Measurements from ENCODE around the gene SLC12A4. TPM values are rescaled to one million over a fixed set of nuclear protein-coding genes. Genes with fewer than 3 reads are reported as not detected.
A peak's percentile ranks its signal among the peaks of the same experiment; 100 is the strongest.
"Not testable (repeated sequence)": the region's sequence is repeated elsewhere in the genome, so short reads cannot be mapped to it uniquely, and the experiment has no call there.

SLC12A4 gene
- total RNA-seq, 2 experiments from 2014 or later: 15.1 to 17.7 TPM

GRCh38 chr16:67998231-67998778 lies 29.9 kb upstream of the SLC12A4 start:
- H3K9me3 ChIP-seq (ENCODE audit: control insufficient read depth in 1 of 2, insufficient read depth in 1 of 2, low read length in 2 of 2): peaks cover 0 to 14% of the 10 kb centered on the region in 2 experiments
- Mint-ChIP-seq H3K4me1 (ENCODE audit: low read depth) (peaks cover 63% of the 10 kb centered on the region), H3K36me3 (ENCODE audit: low read depth) (peaks cover 28% of the 10 kb centered on the region), H3K27ac (peak overlapping the region; percentile 93), H3K4me3 (peak overlapping the region; percentile 86)
- ChIA-PET CTCF (interaction anchor here (0.8 to 6.5 kb wide), 5 partner anchors 14 to 517 kb away, joined by 3 to 33 read pairs (median 3); partner anchors contain the start of gene ATP6V0D1), POLR2A (interaction anchor here (0.6 to 4.6 kb wide), 19 partner anchors 7 to 247 kb away, joined by 3 to 73 read pairs (median 5); partner anchors contain the start of genes DDX28, DPEP2NB, DUS2 and NFATC3)
- H3K36me3 ChIP-seq (ENCODE audit: insufficient read depth, low read length); H3K27me3 ChIP-seq (ENCODE audit: control insufficient read depth in 1 of 2, insufficient read depth in 2 of 2, low read length in 2 of 2); intact Hi-C loops (cut with DNase I, micrococcal nuclease); H3K27me3 Mint-ChIP-seq; DNase-seq; H3K9me3 Mint-ChIP-seq; ATAC-seq (ENCODE audit: poor library complexity): not testable (repeated sequence)
- H3K4me3 ChIP-seq (ENCODE audit: low read length): peak overlapping the region; percentile 61
- peak overlapping the region; percentile 48 to 83 for H3K27ac ChIP-seq (ENCODE audit: low read depth in 1 of 2, low read length in 2 of 2)
- H3K4me1 ChIP-seq (ENCODE audit: insufficient read depth, low read length): peaks cover 79% of the 10 kb centered on the region

DNA sequence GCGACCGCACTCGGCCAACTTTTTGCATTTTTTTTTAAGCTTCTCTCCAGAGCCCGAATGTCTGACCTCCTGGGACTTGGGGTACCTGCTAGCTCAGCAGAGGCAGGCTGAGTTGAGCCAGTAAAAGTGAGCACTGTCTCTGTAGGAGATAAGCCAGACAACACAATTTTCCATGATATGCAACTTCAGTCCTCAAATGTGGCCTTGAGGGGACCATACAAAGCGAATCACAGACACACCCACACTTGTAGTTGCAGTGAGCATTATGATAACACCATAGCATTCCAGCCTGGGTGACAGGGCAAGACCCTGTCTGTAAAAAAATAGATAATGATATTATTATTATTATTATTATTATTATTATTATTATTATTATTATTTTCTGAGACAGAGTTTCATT lies 28.2 kb upstream of the SLC12A4 start:
- no peak for DNase-seq
- ATAC-seq (ENCODE audit: poor library complexity): no peak
- Mint-ChIP-seq H3K36me3 (ENCODE audit: low read depth) (peaks cover 32% of the 10 kb centered on the region), H3K4me1 (ENCODE audit: low read depth) (peaks cover 64% of the 10 kb centered on the region), H3K4me3 (peak overlapping the region; percentile 5), H3K9me3 (no peaks in the 10 kb centered on the region), H3K27me3 (no peaks in the 10 kb centered on the region), H3K27ac (peak overlapping the region; percentile 83)
- no peak overlapping the region for H3K4me3 ChIP-seq (ENCODE audit: low read length)
- no peak overlapping the region for H3K27ac ChIP-seq (ENCODE audit: low read depth in 1 of 2, low read length in 2 of 2)
- H3K36me3 ChIP-seq (ENCODE audit: insufficient read depth, low read length): peaks cover 12% of the 10 kb centered on the region
- H3K4me1 ChIP-seq (ENCODE audit: insufficient read depth, low read length): peaks cover 87% of the 10 kb centered on the region
- peaks cover 0 to 14% of the 10 kb centered on the region in 2 experiments for H3K9me3 ChIP-seq (ENCODE audit: control insufficient read depth in 1 of 2, insufficient read depth in 1 of 2, low read length in 2 of 2)
- ChIA-PET CTCF (interaction anchor here (0.7 to 6.5 kb wide), 2 partner anchors 44 to 446 kb away, joined by 3 to 33 read pairs; no protein-coding TSS in a partner anchor), POLR2A (interaction anchor here (1.0 to 2.0 kb wide), 4 partner anchors 9 to 88 kb away, joined by 3 to 12 read pairs (median 4); partner anchors contain the start of gene NFATC3)
- H3K27me3 ChIP-seq (ENCODE audit: control insufficient read depth in 1 of 2, insufficient read depth in 2 of 2, low read length in 2 of 2): no peaks in the 10 kb centered on the region
- TF ChIP-seq CTCF (IDR thresholded peaks at IDR 0.05): no peak
- intact Hi-C loops (cut with DNase I, micrococcal nuclease): no loop called here

- peaks cover 34% of the 10 kb centered on the region for H3K36me3 Mint-ChIP-seq (ENCODE audit: low read depth)
- H3K27me3 Mint-ChIP-seq: no peaks in the 10 kb centered on the region
- Histone ChIP-seq H3K27me3 (ENCODE audit: control insufficient read depth in 1 of 2, insufficient read depth in 2 of 2, low read length in 2 of 2) (no peaks in the 10 kb centered on the region), H3K4me3 (ENCODE audit: low read length) (no peak overlapping the region), H3K9me3 (ENCODE audit: control insufficient read depth in 1 of 2, insufficient read depth in 1 of 2, low read length in 2 of 2) (peaks cover 0 to 14% of the 10 kb centered on the region in 2 experiments), H3K4me1 (ENCODE audit: insufficient read depth, low read length) (peaks cover 74% of the 10 kb centered on the region), H3K36me3 (ENCODE audit: insufficient read depth, low read length) (peaks cover 18% of the 10 kb centered on the region), H3K27ac (ENCODE audit: low read depth in 1 of 2, low read length in 2 of 2) (peak overlapping the region; percentile 29 to 35)
- ChIA-PET POLR2A (interaction anchor here (0.7 to 3.0 kb wide), 3 partner anchors 10 to 45 kb away, joined by 3 to 23 read pairs (median 6); partner anchors contain the start of genes DDX28 and DUS2), CTCF (interaction anchor here (0.6 to 6.5 kb wide), 2 partner anchors 45 to 228 kb away, joined by 3 to 33 read pairs; no protein-coding TSS in a partner anchor)
- ATAC-seq (ENCODE audit: poor library complexity): no peak
- H3K9me3 Mint-ChIP-seq: no peaks in the 10 kb centered on the region
- no peak for TF ChIP-seq CTCF (IDR thresholded peaks at IDR 0.05)
- peak overlapping the region; percentile 83 for H3K27ac Mint-ChIP-seq
- intact Hi-C loops (cut with DNase I, micrococcal nuclease): no loop called here
- peaks cover 56% of the 10 kb centered on the region for H3K4me1 Mint-ChIP-seq (ENCODE audit: low read depth)
- peak in 4 of 14 experiments; percentile 26 to 54 (median 36) for DNase-seq
- peak overlapping the region; percentile 59 for H3K4me3 Mint-ChIP-seq
Measured at GRCh38 chr16:67995423-67995822, 27.0 kb upstream of the SLC12A4 start.

DNA sequence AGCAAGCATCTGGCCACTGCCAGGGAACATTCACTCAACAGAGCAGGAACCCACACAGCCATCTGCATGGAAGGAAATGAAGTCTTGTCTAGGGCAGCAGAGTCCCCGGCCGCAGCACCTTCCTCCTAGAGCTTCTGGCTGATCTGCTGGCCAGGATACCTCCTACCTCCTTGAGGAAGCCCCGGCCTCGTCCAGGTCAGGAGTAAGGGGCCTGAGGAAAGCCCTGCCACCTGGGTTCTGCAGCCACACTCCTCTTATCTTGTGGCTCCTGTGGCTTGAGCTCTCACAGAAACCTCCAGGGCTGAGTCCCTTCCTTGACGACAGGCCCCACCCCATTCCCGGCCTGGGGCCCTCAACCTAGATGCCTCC lies 25.6 kb upstream of the SLC12A4 start:
- Mint-ChIP-seq H3K4me1 (ENCODE audit: low read depth) (peaks cover 42% of the 10 kb centered on the region), H3K27ac (peak overlapping the region; percentile 93), H3K4me3 (peak overlapping the region; percentile 89), H3K36me3 (ENCODE audit: low read depth) (peaks cover 33% of the 10 kb centered on the region)
- intact Hi-C loops (cut with DNase I, micrococcal nuclease); DNase-seq; H3K27me3 ChIP-seq (ENCODE audit: control insufficient read depth in 1 of 2, insufficient read depth in 2 of 2, low read length in 2 of 2); H3K27me3 Mint-ChIP-seq; H3K9me3 Mint-ChIP-seq: not testable (repeated sequence)
- CTCF ChIA-PET: interaction anchor here (0.6 to 1.2 kb wide), 2 partner anchors 47 to 211 kb away, joined by 3 to 12 read pairs; no protein-coding TSS in a partner anchor
- H3K27ac ChIP-seq (ENCODE audit: low read depth in 1 of 2, low read length in 2 of 2): peak overlapping the region; percentile 76 to 90
- peaks cover 60% of the 10 kb centered on the region for H3K4me1 ChIP-seq (ENCODE audit: insufficient read depth, low read length)
- peak overlapping the region; percentile 63 for H3K4me3 ChIP-seq (ENCODE audit: low read length)
- POLR2A ChIA-PET: interaction anchor here (0.8 to 3.0 kb wide), 5 partner anchors 11 to 334 kb away, joined by 3 to 23 read pairs (median 5); partner anchors contain the start of genes ACD, DDX28, DUS2 and PSMB10
- peak; percentile 22 for ATAC-seq (ENCODE audit: poor library complexity)
- H3K9me3 ChIP-seq (ENCODE audit: control insufficient read depth in 1 of 2, insufficient read depth in 1 of 2, low read length in 2 of 2): peaks cover 0 to 14% of the 10 kb centered on the region in 2 experiments
- peaks cover 21% of the 10 kb centered on the region for H3K36me3 ChIP-seq (ENCODE audit: insufficient read depth, low read length)
